ENCODE results near the gene PGAP1. TPM values are rescaled to one million over a fixed set of nuclear protein-coding genes. Genes with fewer than 3 reads are reported as not detected.

PGAP1 gene
- total and polyA plus RNA-seq, 8 donors = 2.3 to 11.9 (median 7.3) TPM

- ATAC-seq = peak in 1 of 4 donors; percentile 29
- 96 to 97% methylated on average over 4 of the region's 4 CpGs for WGBS, 2 donors
- no peak overlapping the region for H3K4me3 ChIP-seq
- H3K27ac ChIP-seq = no peak overlapping the region
- no peak for FAIRE-seq
- peaks cover 0 to 54% (median 27%) of the 10 kb centered on the region in 3 donors for H3K36me3 ChIP-seq
- no peaks in the 10 kb centered on the region for H3K4me1 ChIP-seq
- no peaks in the 10 kb centered on the region for H3K27me3 ChIP-seq
- intact Hi-C loops (cut with DNase I) = no loop called here
- no peaks in the 10 kb centered on the region for H3K9me3 ChIP-seq
- TF ChIP-seq, protein P1, sequence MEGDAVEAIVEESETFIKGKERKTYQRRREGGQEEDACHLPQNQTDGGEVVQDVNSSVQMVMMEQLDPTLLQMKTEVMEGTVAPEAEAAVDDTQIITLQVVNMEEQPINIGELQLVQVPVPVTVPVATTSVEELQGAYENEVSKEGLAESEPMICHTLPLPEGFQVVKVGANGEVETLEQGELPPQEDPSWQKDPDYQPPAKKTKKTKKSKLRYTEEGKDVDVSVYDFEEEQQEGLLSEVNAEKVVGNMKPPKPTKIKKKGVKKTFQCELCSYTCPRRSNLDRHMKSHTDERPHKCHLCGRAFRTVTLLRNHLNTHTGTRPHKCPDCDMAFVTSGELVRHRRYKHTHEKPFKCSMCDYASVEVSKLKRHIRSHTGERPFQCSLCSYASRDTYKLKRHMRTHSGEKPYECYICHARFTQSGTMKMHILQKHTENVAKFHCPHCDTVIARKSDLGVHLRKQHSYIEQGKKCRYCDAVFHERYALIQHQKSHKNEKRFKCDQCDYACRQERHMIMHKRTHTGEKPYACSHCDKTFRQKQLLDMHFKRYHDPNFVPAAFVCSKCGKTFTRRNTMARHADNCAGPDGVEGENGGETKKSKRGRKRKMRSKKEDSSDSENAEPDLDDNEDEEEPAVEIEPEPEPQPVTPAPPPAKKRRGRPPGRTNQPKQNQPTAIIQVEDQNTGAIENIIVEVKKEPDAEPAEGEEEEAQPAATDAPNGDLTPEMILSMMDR (IDR thresholded peaks at IDR 0.05) = no peak
- DNase-seq = no peak
These were observed 142.9 kb downstream of the PGAP1 start for GRCh38 chr2:196783431-196784094.

Other genes with a start within 250 kb of the PGAP1 start
- 10 to 100 TPM; 14.4 to 20.7 (median 17.4) TPM for gene GTF3C3, start 127.0 kb downstream of the PGAP1 start, total RNA-seq
- gene GTF3C3, start 127.0 kb downstream of the PGAP1 start, polyA plus RNA-seq = 10 to 100 TPM in 1 of 2 donors, 1 to 10 TPM in 1; 8.3 to 12.4 TPM
- gene C2orf66, start 117.4 kb downstream of the PGAP1 start, total RNA-seq = under 1 TPM in 3 of 6 donors, not detected in 3; 0.09 to 0.25 (median 0.20) TPM
- gene C2orf66, start 117.4 kb downstream of the PGAP1 start, polyA plus RNA-seq = under 1 TPM in 1 of 2 donors, not detected in 1; 0.16 TPM